ENCODE results near the gene ERLEC1.
"Not testable (repeated sequence)": the region's sequence is repeated elsewhere in the genome, so short reads cannot be mapped to it uniquely, and the experiment has no call there.

The ERLEC1 gene

DNA sequence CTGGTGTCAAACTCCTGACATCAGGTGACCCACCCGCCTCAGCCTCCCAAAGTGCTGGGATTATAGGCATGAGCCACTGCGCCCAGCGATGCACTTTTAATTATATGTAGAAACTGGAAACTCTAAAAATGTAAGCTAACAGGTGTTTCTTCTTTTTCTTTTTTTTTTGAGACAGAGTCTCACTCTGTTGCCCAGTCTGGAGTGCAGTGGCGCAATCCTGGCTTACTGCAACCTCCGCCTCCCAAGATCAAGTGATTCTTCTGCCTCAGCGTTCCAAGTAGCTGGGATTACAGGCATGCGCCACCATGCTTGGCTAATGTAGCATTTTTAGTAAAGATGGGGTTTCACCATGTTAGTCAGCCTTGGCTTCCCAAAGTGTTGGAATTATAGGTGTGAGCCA is 54.8 kb downstream of the ERLEC1 start:
- DNase-seq: not testable (repeated sequence)

DNA sequence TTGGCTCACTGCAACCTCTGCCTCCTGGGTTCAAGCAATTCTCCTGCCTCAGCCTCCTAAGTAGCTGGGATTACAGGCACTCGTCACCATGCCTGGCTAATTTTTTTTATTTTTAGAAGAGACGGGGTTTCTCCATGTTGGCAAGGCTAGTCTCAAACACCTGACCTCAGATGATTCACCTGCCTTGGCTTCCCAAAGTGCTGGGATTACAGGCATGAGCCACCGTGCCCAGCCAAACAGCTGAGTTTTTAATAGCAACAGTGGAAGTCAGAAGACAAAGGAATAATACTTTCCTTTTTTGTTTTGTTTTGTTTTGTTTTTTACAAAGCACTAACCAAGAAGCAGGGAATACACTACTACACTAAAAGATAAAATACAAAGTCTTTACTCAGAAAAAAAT is 56.0 kb downstream of the ERLEC1 start:
- DNase-seq: no peak

DNA sequence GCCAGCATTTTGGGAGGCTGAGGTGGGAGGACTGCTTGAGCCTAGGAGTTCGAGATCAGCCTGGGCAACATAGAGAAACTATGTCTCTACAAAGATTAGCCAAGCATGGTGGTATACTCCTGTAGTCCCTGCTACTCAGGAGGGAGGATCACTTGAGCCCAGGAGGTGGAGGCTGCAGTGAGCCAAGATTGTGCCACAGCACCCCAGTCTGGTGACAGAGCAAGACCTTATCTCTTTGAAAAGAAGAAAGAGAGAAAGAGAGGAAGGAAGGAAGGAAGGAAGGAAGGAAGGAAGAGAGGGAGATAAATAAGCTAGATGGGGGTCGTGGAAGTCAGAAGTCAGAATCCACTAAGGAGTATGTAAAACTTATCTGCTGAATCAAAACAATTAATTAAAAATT is 56.8 kb downstream of the ERLEC1 start:
- DNase-seq: no peak

DNA sequence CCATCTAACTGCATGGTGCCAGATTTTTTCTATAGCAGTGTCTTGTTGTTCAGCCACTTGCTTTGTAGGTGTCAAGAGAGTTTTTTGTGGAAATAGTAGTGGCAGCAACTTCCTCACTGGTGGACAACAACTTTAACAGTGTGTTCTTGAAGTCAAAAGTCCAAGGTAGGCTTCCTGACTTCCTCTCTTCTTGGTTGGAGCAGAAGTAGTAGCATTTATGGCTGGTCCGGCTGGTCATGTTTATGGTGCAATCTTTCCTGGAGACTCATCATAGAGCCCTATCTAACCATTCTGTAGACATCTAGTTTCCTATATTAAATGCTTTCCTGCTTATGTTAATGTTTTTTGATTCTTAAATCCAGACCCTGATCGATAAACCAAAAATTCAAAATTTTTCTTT is 61.2 kb downstream of the ERLEC1 start:
- no peak for DNase-seq

DNA sequence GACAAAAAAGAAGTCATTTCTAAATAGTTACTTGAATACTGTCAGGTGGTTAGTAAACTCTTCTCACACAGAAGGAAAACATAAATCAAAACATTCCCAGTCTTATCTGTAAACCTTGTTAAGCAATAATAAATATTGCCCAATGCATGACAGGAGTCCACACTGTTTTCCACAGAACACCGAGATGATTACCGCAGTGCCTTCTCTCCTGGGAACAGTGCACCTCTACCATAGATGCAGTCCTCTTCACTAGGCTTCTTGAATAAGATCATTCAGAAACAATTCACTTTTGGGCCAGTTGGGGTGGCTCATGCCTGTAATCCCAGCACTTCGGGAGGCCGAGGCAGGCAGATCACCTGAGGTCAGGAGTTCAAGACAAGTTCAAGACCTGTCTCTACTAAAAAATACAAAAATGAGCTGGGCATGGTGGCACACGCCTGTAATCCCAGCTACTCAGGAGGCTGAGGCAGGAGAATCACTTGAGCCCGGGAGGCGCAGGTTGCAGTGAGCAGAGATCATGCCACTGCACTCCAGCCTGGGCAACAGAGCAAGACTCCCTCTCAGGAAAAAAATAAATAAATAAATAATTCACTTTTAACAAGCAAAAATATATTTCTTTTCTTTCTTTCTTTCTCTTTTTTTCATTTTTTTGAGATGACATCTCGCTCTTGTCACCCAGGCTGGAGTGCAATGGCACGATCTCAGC is 64.4 kb downstream of the ERLEC1 start:
- DNase-seq: not testable (repeated sequence)

DNA sequence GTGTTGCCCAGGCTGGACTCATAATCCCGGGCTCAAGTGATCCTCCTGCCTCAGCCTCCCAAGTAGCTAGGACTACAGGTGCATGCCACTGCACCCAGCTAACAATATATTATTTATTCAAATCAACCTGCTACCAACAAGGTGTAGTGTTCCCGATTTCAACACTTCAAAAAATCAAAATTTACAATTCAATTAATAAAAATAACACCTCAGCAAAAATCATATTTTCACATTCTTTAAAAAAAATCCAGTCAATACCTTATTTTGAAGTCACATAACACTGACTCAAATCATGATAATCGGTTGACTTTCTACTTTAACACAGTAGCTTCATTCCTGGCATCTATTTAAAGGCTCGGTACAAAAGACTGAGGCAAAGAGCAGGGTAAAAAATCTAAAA is 65.7 kb downstream of the ERLEC1 start:
- no peak for DNase-seq

DNA sequence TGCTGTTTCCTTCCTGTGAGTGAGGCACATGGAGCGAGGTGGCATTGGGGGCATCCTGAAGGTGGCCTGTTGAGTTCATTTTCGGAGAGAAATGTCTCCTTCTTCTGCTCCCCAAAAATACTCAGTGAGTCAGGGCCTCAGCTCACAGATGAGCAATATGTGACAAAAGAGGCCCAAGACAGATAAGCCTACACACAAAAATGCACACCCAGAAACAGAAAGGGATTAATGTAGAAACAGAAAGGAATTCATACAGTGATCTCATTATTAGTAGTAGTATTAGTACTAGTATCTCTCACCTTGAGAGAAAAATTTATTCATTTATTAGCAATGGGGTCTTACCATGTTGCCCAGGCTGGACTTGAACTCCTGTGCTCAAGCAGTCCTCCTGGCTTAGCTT is 67.8 kb downstream of the ERLEC1 start:
- no peak for DNase-seq

DNA sequence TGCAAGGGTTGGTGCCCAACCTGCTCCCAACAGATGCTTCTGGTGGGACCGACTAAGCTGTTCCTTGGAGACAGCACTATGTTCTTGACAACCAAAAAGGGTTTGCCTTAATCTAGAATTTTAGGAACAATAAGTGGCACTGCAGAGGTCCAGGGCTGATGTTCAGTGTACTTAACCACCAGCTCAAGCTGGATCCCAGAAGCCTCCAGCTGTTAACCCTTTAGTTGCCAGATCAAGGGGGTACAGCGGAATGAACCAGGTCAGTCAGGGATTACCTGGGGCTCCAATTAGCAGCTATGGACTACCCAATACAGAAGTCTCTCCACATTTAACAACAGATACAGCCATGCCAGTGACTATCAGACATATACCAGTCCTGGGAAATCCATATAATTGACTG is 69.4 kb downstream of the ERLEC1 start:
- no peak for DNase-seq

DNA sequence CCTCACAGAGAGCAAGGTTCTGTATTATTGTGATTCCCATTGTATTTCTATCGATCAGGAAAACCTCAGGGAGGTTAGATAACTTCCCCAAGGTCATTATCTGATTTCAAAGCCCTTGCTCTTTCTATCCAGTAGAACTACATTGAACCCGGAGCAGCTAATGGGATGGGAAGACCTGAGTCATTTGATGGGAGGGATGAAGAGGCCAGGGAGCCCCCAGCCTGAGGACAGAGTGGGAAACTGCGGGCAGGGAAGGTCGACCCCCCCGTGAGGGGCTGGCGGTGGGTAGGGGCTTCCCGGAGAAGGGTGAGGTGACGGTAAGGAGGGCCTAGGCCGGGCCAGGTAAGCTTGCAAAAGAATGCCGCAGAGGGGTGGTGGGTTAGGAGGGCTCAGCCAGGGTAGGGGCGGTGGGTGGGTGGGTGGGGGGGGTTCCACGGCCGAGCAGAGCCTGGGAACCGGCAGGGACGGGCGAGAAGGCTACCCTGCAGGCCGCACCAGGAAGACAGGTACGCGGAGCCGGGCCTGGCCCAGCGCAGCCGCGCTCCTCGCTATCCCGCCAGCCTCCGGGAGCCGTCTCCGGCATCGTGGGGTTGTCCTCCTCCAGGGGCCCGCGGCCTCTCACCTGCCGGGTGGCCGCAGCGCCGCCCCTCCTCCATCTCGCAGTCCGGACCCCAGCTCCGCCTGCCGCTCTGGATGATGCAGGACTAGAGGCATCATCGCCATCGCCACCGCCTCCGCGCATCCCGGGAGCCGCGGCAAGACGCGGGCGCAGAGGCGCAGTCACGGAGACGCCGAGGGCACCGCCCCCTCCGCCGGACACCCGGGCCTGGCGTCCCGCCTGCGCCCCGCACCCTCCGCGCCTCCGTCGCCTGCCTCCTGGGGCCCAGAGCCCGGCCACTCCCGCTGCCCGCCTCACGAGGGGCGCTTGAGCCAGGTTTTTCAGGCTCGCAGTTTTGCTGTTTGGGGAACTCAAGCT is 72.7 kb downstream of the ERLEC1 start, which contains the start of gene GPR75:
Gene GPR75, minus strand, starts transcription at position 762 of the 976 bp plus-strand sequence. CDS start 5,211 bp downstream, outside the sequence.
- DNase-seq: no peak

DNA sequence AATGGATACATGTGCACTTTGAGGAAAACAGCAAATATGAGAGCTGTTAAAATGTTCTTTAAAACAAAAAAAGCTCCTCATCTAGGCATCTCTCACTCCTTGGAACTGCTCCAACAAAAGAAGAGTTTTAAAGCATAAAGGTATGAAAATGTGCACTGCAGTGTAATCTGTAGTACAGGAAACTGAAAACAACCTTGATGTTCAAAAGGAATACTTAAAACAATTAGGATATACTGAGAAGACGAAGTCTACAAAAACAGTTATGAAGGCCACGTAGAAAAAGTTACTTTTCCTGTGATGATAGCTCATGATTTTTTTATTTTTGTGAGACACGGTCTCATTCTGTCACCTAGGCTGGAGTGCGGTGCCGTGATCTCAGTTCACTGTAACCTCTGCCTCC is 75.0 kb downstream of the ERLEC1 start:
- DNase-seq: no peak

DNA sequence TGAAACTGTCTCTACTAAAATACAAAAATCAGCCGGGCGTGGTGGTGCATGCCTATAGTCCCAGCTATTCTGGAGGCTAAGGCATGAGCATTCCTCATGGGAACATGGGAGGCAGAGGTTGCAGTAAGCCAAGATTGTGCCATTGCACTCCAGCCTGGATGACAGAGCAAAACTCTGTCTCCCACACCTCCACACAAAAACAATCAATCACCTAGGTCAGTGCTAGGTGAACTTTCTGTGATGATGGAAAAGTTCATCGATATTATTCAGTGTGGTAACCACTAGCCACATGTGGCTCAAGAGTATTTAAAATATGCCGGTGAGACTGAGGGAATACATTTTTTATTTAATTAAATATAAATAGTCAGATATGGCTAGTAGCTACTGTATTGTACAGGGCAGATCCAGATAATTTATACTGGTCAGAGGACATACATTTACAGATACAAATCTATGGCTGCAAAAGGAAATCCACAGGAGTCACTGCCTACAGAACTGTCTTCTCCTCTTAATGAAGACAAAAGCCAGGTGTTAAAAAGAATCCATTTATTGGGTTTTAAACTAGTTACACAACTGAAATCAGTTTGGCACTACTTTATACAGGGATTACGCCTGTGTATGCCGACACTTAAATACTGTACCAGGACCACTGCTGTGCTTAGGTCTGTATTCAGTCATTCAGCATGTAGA is 76.8 kb downstream of the ERLEC1 start:
- DNase-seq: no peak

DNA sequence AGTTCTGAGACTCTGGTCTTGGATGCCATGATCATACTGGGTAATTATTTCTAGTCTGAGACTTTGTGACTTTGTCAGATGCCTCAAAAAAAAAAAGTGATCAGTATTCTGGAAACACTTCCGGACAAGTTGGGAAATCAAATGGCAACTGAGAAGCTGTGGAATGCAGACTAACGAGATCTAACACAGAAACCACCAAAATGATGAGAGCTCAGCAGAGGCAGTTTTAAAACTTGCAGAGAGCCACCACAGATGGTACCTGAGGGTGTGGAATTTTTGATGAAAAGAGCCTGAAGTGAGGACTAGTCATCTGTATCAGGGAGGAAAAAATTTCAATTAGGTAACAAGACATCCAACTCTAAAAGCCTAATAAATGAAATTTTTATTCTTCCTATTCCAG is 78.4 kb downstream of the ERLEC1 start:
- DNase-seq: no peak

DNA sequence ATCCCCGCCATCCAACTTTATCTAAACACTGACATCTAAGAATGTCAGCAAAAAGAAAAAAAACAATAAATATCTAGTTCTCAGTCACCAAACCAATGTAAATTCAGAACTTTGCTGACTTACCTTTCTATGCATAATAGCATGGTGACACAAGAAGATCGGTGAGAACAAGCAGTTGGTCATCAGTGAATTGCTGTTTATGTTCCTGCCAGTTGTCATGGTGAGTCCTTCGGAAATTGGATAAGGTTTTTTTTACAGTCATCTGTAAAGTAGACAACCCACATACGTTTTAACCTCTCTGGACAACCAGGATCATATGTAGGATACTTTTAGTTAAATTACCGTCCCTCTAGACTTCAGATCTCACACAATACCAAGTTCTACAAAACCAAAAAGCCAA is 79.1 kb downstream of the ERLEC1 start:
- no peak for DNase-seq

DNA sequence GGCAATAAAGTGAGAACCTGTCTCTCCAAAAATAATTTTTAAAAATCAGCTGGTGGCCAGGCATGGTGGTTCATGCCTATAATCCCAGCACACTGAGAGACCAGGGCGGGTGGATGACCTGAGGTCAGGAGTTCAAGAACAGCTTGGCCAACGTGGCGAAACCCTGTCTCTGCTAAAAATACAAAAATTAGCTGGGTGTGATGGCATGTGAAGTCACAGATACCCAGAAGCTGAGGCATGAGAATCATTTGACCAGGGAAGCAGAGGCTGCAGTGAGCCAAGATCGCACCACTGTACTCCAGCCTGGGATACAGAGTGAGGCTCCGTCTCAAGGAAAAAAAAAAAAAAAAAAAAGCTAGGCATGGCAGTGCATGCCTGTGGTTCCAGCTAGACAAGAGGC is 80.3 kb downstream of the ERLEC1 start:
- DNase-seq: no peak

DNA sequence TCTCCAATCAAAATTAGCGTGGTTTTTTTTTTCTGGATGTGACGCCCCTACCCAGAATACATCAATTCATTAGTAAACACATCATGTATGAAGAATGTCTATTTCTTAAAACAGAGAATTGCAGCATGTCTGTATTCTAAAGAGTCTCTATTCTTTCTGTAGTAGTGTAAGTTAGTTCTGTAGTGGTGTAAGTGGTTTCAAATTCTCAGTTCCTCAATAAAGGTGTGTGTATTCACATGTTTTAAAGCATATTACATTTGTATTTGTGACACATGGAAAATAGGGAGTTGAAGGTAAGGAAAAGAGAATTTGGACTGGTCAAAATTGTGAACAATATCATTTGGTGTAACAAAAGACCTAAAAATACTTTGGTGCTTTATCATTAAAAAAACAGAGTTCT is 80.9 kb downstream of the ERLEC1 start:
- no peak for DNase-seq

Data from kidney glomerular epithelial cell (primary cell).